Mononuclear cell (primary cell): ENCODE data around the gene NPFF. TPM values are rescaled to one million over a fixed set of nuclear protein-coding genes. Genes with fewer than 3 reads are reported as not detected.
"Not testable (repeated sequence)": the region's sequence is repeated elsewhere in the genome, so short reads cannot be mapped to it uniquely, and the experiment has no call there.

ENCODE experiments used
- H3K27me3 ChIP-seq: 2 replicates; pipeline ENCODE4 v1.6.0; 2011; ENCODE audit warnings: low read length, control low read depth; ENCODE audit not compliant: insufficient read depth
- H3K4me1 ChIP-seq: 2 replicates; pipeline ENCODE4 v1.5.1; 2011; ENCODE audit warnings: mild to moderate bottlenecking, low read length, control low read depth; ENCODE audit not compliant: insufficient read depth
- H3K4me3 ChIP-seq: 2 replicates; pipeline ENCODE4 v1.5.1; 2011; ENCODE audit warnings: mild to moderate bottlenecking, low read length, moderate library complexity
- H3K9me3 ChIP-seq: 2 replicates; pipeline ENCODE4 v1.5.1; 2011; ENCODE audit warnings: low read depth, mild to moderate bottlenecking, control low read depth, low read length
- total RNA-seq: library from RNA; depleted of rRNA; stranded (reverse); fragments of >200 nt; gene quantifications from one replicate; pipeline ENCODE4 v1.2.3, GENCODE V29; 2012

NPFF gene
- total RNA-seq, 1 donor, result not detected

DNA sequence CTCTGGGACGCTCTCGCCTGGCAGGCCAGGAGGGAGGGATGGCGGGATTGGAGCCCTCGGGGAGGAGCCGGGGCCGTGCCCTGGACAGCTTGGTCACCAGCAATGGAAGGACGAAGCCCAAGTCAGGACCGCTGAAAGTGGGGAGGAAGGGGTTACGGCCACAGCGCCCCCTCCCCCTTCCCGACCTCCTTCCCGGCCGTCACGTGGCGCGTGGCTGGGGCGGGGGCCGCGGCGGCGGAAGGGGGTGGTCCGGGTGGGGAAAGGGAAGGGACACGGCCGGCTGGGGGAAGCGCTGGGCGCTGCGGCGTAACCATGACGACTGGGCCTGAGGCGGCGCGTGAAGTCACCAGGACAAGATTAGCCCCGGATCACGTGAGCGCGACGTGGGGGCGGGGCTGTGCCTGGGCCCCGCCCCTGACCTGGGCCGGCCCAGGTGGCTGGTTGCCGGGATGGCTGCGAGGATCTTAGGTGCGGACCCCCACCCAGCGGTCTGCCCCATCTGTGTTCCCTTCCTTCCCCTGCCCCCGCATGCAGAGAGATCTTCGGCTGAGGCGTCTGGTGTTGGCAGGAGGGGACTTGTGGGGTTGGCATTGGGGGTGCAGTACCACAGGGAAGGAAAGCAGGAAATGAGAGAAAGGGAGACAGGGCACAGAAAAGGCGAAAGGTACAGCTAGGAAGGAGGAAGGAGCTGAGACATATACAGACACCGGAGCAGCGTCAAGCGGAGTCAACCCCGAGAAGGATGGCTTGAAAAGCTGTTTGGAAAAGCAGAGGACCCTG lies 14.3 kb downstream of the NPFF start:
- peak overlapping the region; percentile 37 for H3K4me3 ChIP-seq
- peaks cover 28% of the 10 kb centered on the region for H3K4me1 ChIP-seq
- no peaks in the 10 kb centered on the region for H3K9me3 ChIP-seq
- no peaks in the 10 kb centered on the region for H3K27me3 ChIP-seq

DNA sequence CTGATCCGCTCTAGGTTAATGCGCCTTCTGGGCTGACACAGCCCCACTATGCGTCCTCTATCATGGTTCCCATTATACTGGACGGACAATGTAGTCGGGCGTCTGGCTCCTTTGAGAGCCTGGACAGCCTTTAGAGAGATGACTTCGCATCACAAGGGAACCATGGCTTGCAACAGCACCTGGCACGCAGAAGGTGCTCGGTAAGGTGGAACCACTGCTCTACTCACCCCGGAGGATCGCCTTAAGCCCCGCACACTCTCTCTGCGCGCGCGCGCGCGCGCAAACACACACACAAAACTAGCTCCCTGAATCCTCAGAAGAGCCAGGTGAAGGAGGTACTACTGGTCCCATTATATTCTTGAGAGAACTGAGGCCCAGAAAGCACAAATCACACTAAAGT lies 15.1 kb downstream of the NPFF start:
- H3K9me3 ChIP-seq, result no peaks in the 10 kb centered on the region
- H3K4me3 ChIP-seq, result no peak overlapping the region
- peaks cover 28% of the 10 kb centered on the region for H3K4me1 ChIP-seq
- no peaks in the 10 kb centered on the region for H3K27me3 ChIP-seq

DNA sequence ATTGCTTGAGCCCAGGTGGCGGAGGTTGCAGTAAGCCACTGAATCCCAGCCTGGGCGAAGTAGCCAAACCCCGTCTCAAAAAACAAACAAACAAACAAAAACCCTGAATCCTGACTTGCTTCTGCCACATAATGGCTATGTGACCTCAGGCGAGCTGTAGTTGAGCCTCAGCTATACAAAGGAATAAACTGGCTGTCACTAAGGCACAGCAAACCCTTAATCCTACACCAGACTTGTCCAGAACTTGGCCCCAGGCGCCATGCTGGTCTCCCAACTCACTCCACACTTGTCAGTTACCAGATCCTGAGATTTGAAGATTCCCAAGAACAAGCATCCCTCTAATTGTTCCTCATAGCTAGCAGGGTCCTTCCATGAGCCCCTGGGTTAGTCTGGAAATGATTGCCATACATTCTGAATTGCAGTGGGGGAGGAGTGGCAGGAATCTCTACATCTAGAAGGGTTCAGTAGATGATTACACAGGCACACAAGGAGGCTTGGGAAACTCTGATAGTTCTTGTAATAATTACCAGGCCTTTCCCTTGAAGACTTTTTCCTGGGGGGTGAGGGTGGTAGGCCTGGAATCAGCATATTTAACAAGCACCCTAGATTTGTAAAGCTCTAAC lies 17.9 kb downstream of the NPFF start:
- Histone ChIP-seq H3K4me1 (peaks cover 17% of the 10 kb centered on the region), H3K4me3 (no peak overlapping the region), H3K27me3 (no peaks in the 10 kb centered on the region), H3K9me3 (no peaks in the 10 kb centered on the region)

DNA sequence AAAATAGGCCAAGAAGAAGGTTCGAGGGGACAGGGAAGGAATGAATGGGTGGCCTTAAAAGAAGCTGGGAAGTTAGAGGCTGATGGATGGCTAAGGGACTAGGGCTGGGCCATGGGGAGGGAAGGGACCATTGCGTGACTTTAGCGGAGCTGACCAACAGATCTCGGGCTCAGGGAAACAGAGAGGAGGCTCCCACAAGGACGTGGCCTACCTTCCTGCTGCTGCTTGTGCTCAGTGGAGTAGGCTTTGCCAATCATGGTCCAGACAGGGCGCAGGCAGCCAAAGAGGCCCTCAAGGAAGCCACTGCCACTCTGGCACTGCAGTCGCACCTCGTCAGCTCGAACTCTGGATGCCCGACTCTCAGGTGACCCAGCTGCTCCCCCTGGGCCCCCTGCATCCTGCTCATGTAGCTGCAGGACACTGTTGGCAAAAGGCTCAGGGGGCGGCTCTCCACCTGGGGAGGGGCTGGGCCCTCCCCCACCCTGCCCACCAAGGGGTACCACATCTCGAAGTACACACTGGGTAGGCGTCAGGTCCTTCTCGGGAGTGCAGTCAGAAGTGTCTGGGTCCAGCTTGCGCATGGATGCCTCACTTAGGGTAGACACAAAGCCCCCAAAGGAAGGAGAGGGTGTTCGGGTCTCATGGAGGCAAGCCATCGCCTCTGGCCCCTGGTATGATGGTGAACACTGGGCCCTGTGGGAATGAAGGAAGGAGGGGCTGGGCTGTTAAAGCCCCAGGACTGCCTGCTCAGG lies 20.4 kb downstream of the NPFF start:
- Histone ChIP-seq H3K27me3 (no peaks in the 10 kb centered on the region), H3K9me3 (no peaks in the 10 kb centered on the region), H3K4me3 (no peak overlapping the region), H3K4me1 (no peaks in the 10 kb centered on the region)

DNA sequence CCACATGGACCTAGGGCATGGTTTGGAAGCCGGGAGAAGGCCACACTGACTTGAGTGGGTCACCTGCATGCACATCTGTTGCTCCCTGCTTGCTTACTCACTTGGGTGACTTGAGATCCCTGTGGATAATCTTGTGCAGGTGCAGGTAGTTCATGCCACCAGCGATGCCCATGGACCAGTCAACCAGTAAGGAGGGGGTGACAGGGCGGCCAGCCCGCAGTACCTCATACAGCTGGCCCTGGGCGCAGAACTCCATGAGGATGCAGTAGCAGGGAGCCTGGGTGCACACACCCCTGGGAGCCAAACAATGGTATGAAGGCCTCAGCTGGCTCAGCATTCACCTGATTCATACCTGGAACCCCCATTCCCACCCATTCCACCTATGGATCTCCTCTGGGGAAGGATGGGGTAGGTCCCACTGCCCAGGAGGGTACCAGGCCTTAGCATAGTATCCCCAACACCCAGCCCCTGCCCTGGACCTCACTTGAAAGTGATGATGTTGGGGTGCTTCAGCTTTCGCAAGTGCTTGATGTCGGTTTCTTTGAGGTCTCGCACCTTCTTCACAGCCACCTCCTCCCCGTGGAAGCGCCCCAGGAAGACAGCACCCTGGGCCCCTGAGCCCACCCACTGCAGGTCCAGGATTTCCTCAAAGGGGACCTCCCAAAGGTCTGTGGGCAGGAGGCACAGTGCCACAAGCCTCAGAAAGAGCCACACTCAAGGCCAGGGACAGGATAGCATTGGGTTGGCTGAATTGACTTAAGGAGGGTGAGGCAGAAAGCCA lies 21.1 kb downstream of the NPFF start:
- Histone ChIP-seq H3K9me3 (no peaks in the 10 kb centered on the region), H3K27me3 (no peaks in the 10 kb centered on the region), H3K4me3 (no peak overlapping the region), H3K4me1 (no peaks in the 10 kb centered on the region)

DNA sequence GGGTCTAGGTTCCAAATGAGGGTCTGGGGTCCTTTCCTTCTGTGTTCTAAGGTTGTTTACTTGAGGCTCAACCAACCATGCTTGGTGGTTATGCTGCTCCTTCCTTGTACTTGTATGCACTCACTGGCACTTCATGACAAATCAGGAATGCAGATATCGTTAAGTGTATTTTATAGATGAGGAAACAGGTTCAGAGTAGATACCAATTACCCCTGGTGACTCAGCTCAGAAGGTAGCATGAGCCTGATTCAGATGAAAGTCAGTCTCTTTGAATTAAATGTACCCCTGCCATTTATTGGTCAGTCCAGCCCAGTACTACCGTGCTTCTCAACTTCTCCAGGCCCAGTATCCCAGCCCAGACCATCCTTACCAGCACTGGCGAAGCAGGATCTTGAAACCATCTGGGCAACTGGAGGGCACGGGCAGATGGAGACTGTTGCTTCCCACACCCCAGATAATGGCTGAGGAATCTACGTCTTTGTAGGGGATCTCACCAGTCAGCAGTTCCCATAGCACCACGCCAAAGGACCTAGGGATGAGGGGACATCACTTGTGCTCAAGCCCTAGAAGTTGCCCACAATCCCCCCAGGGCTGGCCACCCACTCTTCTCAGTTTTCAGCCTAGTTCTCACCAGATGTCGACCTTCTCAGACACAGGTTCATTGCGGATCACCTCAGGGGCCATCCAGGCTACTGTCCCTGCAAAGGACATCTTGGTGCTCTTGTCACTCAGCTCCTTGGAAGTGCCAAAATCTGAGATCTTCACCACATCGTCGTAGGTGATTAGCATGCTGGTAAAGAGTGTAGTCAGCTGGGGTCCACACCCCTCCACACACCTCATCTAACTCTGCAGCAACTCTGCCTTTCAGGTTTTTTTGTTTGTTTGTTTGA lies 22.4 kb downstream of the NPFF start:
- Histone ChIP-seq H3K4me1 (no peaks in the 10 kb centered on the region), H3K27me3 (no peaks in the 10 kb centered on the region), H3K9me3 (no peaks in the 10 kb centered on the region), H3K4me3 (no peak overlapping the region)

DNA sequence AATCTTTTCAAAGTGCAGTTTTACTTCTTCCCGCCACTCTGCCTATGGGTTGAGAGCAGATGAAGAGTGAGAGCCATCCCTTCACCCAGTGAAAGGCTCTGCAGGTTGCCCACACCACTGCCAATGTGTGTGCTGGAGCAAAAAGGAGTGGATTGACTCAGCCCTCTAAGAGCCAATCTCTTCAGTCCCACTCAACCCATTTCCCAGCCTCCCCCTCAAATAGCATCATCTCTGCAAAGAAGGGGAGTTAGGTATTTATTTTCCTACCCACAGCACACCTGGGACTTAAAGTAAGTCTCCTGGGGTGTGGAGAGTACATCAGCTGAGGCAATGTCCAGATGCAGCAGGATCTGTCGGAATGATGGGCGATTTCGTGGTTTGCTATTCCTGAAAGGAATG lies 23.3 kb downstream of the NPFF start:
- Histone ChIP-seq H3K27me3 (no peaks in the 10 kb centered on the region), H3K9me3 (no peaks in the 10 kb centered on the region), H3K4me1 (no peaks in the 10 kb centered on the region), H3K4me3 (no peak overlapping the region)

DNA sequence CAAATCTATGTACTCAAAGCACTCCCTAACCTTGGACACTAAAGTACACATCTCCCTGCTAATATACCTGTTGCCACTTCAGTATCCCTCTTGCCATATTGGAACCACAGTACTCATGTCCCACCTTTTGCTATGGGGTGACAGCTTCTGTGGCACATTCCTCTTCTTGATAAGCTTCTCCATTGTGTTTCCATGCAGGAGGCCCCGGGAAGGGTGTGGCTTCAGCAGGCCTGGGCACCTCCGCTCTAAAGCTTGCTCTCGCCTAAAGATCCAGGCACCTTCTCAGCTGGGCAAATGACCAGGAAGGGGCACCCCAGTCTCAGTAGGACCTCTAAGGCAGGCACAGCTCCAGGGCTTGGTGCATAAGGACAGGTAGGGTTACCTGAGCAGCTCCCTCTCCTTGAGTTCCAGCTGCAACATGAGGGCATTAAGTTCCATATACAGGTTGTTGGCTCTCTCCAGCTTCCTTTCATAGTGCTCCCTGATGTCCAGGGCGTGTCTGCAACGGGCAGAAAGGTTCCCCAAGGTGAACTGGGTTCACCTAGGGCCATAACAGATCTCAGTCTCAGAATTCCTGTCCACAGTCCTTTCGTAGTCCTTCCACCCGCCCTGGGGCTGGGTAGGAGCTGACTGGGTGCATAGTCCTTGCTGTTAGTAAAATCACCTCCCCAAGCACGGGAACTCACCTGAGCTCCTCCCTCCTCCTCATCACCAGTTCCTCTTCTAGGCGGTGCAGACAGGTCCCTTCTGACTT lies 23.9 kb downstream of the NPFF start:
- no peaks in the 10 kb centered on the region for H3K27me3 ChIP-seq
- H3K4me3 ChIP-seq, result no peak overlapping the region
- no peaks in the 10 kb centered on the region for H3K4me1 ChIP-seq
- H3K9me3 ChIP-seq, result no peaks in the 10 kb centered on the region

DNA sequence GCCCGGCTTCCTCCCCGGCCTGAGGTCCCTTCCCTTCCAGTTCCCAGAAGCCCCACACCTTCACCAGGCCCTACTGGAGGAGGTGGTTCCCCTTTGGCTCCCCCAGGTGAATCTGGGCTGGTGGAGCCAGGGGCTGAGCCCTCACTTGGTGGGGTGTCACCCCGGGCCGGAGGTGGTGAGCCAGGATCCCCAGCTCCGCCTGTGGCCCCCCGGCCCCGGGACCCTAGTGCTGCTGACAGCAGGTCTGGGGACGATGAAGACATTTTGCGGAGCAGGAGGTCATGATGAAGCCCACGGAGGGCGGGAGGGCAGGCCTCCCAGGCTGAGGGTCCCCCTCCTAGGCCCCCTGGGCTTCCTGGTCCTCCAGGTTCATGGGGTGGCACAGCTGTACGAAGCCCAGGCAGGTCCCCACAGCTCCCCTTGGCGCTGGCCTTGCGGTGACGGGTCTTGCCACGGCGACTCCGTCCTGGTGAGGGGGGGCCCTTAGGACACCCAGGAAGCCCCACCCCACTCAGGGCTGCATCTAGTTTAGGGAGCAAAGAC lies 24.6 kb downstream of the NPFF start:
- no peak overlapping the region for H3K4me3 ChIP-seq
- no peaks in the 10 kb centered on the region for H3K27me3 ChIP-seq
- H3K4me1 ChIP-seq, result no peaks in the 10 kb centered on the region
- H3K9me3 ChIP-seq, result no peaks in the 10 kb centered on the region

DNA sequence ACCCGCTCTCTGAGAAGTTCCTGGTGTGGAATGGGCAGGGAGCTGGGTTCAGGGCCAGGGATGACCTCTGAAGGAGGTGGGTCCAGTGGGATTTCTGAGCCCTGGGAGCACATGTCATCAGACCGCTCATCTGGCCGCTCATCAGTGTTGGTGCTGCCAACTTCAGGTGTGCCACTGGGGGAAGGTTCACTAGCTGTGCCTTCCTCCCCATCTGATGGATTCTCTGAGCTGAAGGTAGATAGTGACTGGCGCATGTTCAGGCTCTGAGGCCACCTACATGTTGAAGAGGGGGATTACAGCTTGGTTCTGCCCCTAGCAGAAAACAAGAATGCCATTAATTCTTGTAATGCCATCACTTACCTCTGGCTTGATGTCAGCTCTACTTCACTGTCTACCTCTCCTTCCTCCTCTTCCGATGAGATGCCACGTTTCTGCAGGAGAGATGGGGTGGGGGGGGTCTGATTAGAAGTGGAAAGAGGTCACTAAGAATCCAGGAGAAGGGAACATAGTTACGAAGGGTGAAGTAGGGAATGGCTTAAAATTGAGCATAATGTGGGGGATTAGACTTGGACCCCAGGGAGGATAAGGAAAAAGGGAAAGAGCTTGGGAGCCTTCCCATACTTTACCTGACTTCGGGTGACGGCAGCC lies 25.2 kb downstream of the NPFF start:
- Histone ChIP-seq H3K4me3 (no peak overlapping the region), H3K27me3 (no peaks in the 10 kb centered on the region), H3K9me3 (no peaks in the 10 kb centered on the region), H3K4me1 (no peaks in the 10 kb centered on the region)

DNA sequence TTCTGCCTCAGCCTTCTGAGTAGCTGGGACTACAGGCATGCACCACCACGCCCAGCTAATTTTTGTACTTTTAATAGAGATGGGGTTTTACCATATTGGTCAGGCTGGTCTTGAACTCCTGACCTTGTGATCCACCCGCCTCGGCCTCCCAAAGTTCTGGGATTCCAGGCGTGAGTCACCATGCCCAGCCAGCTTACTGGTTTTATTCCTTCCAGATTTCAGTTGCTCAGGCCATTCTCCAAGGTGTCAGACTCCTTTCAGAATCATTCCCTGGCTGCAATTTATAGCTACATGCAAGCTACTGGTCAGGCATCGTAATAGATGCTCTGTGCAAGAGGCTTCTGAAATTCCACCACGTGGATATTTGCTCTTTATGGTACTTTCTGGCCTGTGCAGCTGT lies 25.8 kb downstream of the NPFF start:
- not testable (repeated sequence) for H3K27me3 ChIP-seq, H3K4me1 ChIP-seq, H3K4me3 ChIP-seq, H3K9me3 ChIP-seq

DNA sequence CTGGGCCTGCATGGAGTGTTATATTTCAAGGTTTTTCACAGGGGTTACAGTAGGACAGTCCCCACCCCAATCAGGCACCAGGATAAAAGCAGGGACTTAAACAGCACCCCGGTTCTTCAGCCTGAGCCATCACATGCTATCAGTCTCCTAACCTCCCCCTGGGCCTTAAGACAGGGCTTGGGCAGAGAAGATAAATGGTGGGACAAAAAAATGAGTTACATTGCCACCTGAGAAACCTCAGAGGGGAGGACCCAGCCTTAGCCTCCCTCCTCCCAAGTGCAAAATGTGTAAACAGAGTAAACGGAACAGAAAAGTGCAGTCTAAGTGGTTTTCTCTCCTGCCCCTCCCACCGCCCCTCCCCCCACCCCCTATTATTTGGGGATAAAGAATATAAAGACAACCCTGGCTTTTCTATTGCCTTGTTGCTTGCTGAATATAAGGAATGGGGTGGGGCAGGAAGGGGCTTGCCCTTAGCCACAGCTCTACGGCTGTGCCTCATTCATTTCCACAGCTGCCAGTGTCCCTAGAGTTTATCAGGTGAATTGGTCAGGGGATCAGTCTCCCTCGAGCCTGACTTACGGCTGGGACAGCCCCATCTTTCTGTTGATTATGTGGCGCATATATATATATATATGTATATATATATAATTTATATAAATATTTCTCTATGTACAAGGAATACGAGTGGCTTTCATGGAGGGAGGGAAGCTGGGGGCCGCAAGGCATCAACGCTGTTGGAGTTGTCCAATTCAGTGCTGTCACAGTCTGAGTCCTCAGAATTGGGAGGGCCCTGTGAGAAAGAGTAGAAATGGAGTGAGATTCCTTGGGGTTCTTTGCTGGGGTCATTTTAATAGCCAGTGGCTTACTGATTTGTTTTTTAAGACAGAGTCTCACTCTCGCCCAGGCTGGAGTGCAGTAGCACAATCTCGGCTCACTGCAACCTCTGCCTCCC lies 26.5 kb downstream of the NPFF start:
- Histone ChIP-seq H3K9me3 (no peaks in the 10 kb centered on the region), H3K4me3 (no peak overlapping the region), H3K4me1 (no peaks in the 10 kb centered on the region), H3K27me3 (no peaks in the 10 kb centered on the region)
